GM18858 (cell line): Measurements from ENCODE around the gene CHST5.
"Not testable (repeated sequence)": the region's sequence is repeated elsewhere in the genome, so short reads cannot be mapped to it uniquely, and the experiment has no call there.

Source experiments
- ATAC-seq: cut with Tn5 transposase; IDR thresholded peaks from one replicate; pipeline ENCODE4 v1.9.1; 2021; ENCODE audit not compliant: unreplicated experiment

CHST5 gene

GRCh38 chr16:75514296-75514695, 21.6 kb downstream of the CHST5 start:
- no peak for ATAC-seq

GRCh38 chr16:75506574-75506973, 29.3 kb downstream of the CHST5 start:
- ATAC-seq: no peak

DNA sequence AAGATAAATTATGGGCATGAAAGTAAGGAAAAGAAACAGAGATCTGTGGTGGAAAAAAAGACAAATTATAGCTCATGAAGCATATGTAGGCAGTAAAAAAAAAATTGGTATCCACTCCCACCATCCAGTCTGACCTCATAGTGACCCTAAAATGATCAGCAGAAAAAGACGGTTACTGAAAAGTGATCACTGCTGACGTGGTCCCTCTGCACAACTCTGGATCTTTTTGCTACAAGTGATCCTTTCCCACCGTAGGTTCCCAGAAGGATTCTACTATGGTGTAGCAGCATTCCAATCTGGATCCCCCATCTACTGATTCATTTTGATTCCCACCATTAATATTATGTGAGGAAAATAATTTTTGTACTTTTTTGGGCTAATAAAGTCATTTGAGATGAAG, 29.8 kb downstream of the CHST5 start:
- ATAC-seq: no peak

GRCh38 chr16:75503801-75504200, 32.1 kb downstream of the CHST5 start:
- ATAC-seq: no peak

GRCh38 chr16:75502916-75503605, 32.8 kb downstream of the CHST5 start:
- no peak for ATAC-seq

GRCh38 chr16:75501820-75502219, 34.1 kb downstream of the CHST5 start:
- ATAC-seq: not testable (repeated sequence)

DNA sequence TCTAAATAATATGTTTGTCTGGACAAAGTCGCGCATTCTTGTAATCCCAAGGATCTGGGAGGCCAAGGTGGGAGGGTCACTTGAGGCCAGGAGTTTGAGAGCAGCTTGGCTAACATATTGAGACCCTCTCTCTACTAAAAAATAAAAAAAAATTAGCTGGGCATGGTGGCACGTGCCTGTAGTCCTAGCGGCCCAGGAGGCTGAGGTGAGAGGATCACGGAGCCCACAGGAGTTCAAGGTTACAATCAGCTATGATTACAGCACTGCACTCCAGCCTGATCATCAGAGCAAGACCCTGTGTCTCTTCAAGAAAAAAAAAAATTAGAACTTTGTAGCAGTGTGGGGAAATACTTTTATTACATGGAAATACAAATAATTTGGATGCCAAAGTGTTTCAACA, 34.5 kb downstream of the CHST5 start:
- ATAC-seq: no peak

GRCh38 chr16:75498605-75499322, 37.1 kb downstream of the CHST5 start:
- not testable (repeated sequence) for ATAC-seq

DNA sequence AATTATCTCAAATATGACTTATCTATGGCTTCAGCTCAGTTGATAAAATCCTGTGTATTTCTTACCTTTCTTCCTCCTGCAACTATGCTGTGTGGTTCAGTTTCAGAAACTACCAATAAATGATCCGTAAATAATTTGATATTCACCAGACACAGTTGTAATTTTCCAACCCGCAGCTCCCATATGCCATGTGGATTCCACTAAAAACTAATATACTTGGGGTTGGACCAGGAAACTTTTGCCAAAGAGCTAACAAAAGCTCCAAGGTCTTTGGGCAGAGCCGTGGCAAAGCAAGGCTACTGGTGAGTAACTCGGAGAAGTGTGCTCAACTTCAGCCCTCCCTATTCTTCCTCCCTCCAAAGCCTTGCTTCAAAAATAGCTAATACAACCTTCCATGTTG, 38.4 kb downstream of the CHST5 start:
- ATAC-seq: no peak

GRCh38 chr16:75495076-75495674, 40.7 kb downstream of the CHST5 start, which contains the start of gene CHST6:
Gene CHST6 (minus strand): TSS chr16:75495441. CDS start chr16:75479828, 15,613 bp downstream.
- peak; percentile 61 for ATAC-seq

GRCh38 chr16:75494661-75495075, 41.2 kb downstream of the CHST5 start:
- no peak for ATAC-seq

GRCh38 chr16:75494184-75494583, 41.7 kb downstream of the CHST5 start:
- no peak for ATAC-seq

- no peak for ATAC-seq
Observed at GRCh38 chr16:75491876-75492275, 44.0 kb downstream of the CHST5 start.

GRCh38 chr16:75488322-75488721, 47.6 kb downstream of the CHST5 start:
- no peak for ATAC-seq

DNA sequence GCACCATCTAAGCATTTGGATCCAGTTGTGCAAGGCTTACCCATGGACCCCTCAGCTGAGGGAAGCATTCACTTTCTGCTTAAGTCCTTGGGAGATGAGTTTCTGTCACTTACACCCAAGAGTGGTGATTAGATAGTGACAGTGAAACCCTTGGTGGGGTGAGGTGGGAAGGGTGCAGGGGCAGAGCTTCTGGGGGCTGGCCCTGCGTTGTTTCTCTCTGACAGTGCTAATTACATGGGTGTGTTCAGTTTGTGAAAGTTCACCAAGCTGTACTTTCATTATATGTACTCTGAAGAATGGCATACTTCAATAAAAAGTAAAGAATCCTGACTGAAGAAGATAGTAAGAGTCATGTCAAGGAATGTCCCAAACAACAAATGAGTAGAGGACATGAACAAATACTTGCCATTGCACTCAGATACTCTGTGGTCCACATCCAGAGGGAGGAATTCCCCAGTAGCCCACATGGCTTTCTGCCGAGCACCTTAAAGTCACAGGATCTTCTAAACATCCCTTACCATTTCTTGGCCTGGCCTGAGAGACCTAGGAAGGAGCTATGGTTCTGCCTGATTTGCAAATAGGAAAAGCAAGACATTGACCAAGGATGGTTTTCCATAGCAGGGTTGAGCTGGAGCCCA, 49.1 kb downstream of the CHST5 start:
- ATAC-seq: peak; percentile 60

GRCh38 chr16:75486014-75486675, 49.8 kb downstream of the CHST5 start:
- no peak for ATAC-seq

DNA sequence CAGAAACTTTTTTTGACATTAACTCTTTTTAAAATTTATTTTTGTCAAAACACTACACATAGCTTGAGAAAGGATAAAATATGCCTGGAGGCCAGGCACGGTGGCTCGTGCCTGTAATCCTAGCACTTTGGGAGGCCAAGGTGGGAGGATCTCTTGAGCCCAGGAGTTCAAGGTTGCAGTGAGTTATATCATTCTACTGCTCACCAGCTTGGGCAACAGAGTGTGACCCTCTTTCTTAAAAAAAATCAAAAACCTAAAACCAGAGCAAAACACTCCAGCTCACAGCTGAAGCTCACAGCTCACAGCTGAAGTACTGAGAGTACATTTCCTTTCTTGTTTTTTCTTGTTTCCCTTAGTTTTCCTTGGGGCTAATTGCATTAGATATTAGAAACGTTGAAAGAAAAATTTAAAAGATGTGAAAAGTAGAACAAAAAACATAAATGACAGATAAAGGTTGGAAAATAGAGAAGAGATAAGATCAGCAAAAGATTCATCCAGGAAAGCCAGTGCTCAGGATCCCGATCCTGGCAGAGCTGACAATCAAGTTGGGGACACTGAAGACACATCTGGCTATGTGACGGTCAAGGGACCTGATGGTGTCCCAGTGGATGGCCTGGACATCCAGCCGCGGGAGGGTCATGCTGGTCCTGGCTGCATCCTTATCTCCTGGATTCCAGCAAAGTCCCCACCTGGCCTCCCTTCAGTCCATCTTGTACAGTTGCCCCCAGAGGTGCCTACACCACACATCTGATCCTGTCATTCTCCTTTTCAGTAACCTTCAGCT, 50.5 kb downstream of the CHST5 start:
- ATAC-seq: peak; percentile 29

GRCh38 chr16:75483222-75483621, 52.7 kb downstream of the CHST5 start:
- ATAC-seq: no peak

DNA sequence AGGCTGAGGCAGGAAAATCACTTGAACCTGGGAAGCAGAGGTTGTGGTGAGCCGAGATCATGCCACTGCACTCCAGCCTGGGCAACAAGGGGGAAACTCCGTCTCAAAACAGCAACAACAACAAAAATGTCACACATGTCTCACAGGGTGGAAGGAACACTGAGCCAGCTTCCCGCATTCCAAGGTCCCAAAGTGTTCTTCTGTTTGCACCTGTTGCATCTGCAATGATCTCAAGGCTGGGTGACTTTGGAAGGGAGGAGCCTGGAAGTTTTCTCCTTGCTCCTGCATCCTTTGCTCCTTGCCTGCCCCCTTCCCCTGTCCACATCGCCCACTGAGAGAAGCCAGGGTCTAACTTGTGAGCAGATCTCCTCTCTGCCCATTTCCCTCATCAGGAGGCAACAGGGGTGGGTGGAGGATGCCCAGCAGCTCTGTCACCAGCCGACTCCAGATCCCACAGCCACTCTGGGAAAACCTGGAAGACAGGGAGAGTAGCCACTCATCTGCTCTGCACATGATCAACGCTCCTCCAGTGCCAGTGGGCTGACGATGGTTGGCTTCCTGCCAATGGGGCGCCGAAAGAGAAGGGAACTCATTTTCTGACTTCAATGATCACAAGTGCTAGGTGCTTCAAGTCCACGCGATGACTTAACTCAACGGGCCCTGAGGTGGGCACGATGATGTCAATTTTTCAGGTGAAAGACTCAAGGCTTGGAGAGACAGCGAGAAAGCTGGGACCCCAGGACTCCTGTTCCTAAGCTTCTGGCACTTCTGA, 53.3 kb downstream of the CHST5 start:
- ATAC-seq: no peak

DNA sequence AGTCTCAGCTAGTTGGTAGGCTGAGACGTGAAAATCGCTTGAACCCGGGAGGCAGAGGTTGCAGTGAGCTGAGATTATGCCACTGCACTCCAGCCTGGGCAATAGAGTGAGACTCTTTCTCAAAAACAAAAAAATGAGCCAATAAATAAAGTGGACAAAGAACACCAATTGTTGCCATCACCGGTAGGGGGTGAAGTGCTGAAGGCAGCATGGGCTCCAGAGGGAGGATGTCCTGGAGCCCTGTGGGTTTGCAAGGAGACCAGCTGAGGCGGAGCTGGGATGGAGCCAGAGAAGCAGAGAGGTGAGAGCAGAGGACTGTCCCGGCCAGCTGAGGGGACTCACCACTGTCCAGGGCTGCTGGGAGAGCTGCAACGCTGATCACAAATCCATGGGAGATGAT, 54.4 kb downstream of the CHST5 start:
- ATAC-seq: no peak
